Fibroblast of lung (primary cell): ENCODE results near the gene C1orf115. TPM values are rescaled to one million over a fixed set of nuclear protein-coding genes. Genes with fewer than 3 reads are reported as not detected.

Source experiments
- DNase-seq, 2 donors: peaks; one replicate each; pipeline versions ENCODE4 v3.0.0 to v3.0.0-alpha.2; 2010; ENCODE audit warnings: low read depth in 2 of 2
- H2AFZ ChIP-seq: 2 replicates; pipeline ENCODE4 v1.5.1; 2012; ENCODE audit warnings: low read length, control low read depth, inconsistent platforms
- H3K27ac ChIP-seq: 2 replicates; pipeline ENCODE4 v1.5.1; 2011; ENCODE audit warnings: low read length, control low read depth; ENCODE audit not compliant: insufficient read depth
- H3K27me3 ChIP-seq: 2 replicates; pipeline ENCODE4 v1.5.1; 2011; ENCODE audit warnings: mild to moderate bottlenecking, low read length; ENCODE audit not compliant: control insufficient read depth, insufficient read depth
- H3K36me3 ChIP-seq: 2 replicates; pipeline ENCODE4 v1.5.1; 2011; ENCODE audit warnings: low read length; ENCODE audit not compliant: control insufficient read depth, insufficient read depth
- H3K4me1 ChIP-seq: 2 replicates; pipeline ENCODE4 v1.5.1; 2011; ENCODE audit warnings: low read length; ENCODE audit not compliant: control insufficient read depth, insufficient read depth; ENCODE audit errors: extremely low read depth
- H3K4me2 ChIP-seq: 2 replicates; pipeline ENCODE4 v1.5.1; 2011; ENCODE audit warnings: low read length, control low read depth; ENCODE audit not compliant: insufficient read depth; ENCODE audit errors: extremely low read depth
- H3K4me3 ChIP-seq, 4 experiments: fragments of 200-600 bp in 1 of 4; sonication (generic) in 1 of 4; replicated peaks in 1 of 4; 2 replicates each; pipeline ENCODE4 v1.5.1; 2011 to 2016; ENCODE audit warnings: low read length in 4 of 4, low read depth in 3 of 4, mild to moderate bottlenecking in 3 of 4, control low read depth in 2 of 4, inconsistent platforms in 1 of 4, mixed read lengths in 1 of 4; ENCODE audit not compliant: insufficient read depth in 1 of 4; ENCODE audit errors: control extremely low read depth in 1 of 4
- H3K79me2 ChIP-seq: 2 replicates; pipeline ENCODE4 v1.5.1; 2012; ENCODE audit warnings: mild to moderate bottlenecking, low read length, inconsistent platforms; ENCODE audit not compliant: control insufficient read depth, insufficient read depth
- H3K9ac ChIP-seq: 2 replicates; pipeline ENCODE4 v1.5.1; 2011; ENCODE audit warnings: mild to moderate bottlenecking, low read length, control low read depth; ENCODE audit not compliant: insufficient read depth
- H3K9me3 ChIP-seq: 2 replicates; pipeline ENCODE4 v1.5.1; 2012; ENCODE audit warnings: low read depth, low read length; ENCODE audit not compliant: control insufficient read depth, insufficient read depth
- H4K20me1 ChIP-seq: 2 replicates; pipeline ENCODE4 v1.5.1; 2011; ENCODE audit warnings: low read length; ENCODE audit not compliant: control insufficient read depth, insufficient read depth; ENCODE audit errors: extremely low read depth
- EZH2 ChIP-seq: IDR thresholded peaks from 2 replicates; pipeline ENCODE4 v1.5.1; 2012; ENCODE audit warnings: low read length, control low read depth, mild to moderate bottlenecking; ENCODE audit errors: missing control alignments
- polyA plus RNA-seq, 2 donors: library from polyadenylated mRNA; depleted of rRNA in 1 of 2; stranded (reverse) in 1 of 2; unstranded in 1 of 2; fragments of >200 nt; gene quantifications; 2 replicates each; pipeline ENCODE4 v1.2.1, GENCODE V29; 2011 to 2012; ENCODE audit warnings: missing spikeins in 1 of 2
- total RNA-seq: library from RNA; depleted of rRNA; stranded (reverse); fragments of >200 nt; gene quantifications from 2 replicates; pipeline ENCODE4 v1.2.1, GENCODE V29; 2014
- TF ChIP-seq, protein P1 (sequence below), 2 donors: IDR thresholded peaks in 1 of 2; conservative IDR thresholded peaks in 1 of 2; 1 replicate in 1 of 2; 2 replicates in 1 of 2; pipeline ENCODE4 v1.5.1; 2011 to 2012; ENCODE audit warnings: low read length in 2 of 2, control low read depth in 1 of 2, inconsistent platforms in 1 of 2, low read depth in 1 of 2, mild to moderate bottlenecking in 1 of 2

The C1orf115 gene
- total and polyA plus RNA-seq, 2 donors (not counting 1 experiment from before 2014, with no cell fraction given), result 2.2 to 3.3 TPM

DNA sequence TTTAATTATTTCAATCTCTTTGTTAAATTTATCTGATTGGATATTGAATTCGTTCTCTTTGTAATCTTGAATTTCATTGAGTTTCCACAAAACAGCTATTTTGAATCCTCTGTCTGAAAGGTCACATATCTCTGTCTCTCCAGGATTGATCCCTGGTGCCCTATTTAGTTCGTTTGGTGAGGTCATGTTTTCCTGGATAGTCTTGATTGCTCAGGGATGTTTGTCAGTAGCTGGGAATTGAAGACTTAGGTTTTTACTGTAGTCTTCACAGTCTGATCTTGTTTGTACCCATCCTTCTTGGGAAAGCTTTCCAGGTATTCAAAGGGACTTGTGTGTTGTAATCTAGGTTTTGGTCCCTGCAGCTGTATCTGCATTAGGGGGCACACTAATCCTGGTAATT, 51.2 kb downstream of the C1orf115 start:
- TF ChIP-seq EZH2, result no peak
- TF ChIP-seq, protein P1, sequence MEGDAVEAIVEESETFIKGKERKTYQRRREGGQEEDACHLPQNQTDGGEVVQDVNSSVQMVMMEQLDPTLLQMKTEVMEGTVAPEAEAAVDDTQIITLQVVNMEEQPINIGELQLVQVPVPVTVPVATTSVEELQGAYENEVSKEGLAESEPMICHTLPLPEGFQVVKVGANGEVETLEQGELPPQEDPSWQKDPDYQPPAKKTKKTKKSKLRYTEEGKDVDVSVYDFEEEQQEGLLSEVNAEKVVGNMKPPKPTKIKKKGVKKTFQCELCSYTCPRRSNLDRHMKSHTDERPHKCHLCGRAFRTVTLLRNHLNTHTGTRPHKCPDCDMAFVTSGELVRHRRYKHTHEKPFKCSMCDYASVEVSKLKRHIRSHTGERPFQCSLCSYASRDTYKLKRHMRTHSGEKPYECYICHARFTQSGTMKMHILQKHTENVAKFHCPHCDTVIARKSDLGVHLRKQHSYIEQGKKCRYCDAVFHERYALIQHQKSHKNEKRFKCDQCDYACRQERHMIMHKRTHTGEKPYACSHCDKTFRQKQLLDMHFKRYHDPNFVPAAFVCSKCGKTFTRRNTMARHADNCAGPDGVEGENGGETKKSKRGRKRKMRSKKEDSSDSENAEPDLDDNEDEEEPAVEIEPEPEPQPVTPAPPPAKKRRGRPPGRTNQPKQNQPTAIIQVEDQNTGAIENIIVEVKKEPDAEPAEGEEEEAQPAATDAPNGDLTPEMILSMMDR (conservative IDR thresholded peaks at IDR 0.05 in 1 of 2, IDR thresholded peaks at IDR 0.05 in 1 of 2; ENCODE audit: low read depth in 1 of 2, low read length in 2 of 2), result no peak
- no peak overlapping the region for H3K4me2 ChIP-seq

DNA sequence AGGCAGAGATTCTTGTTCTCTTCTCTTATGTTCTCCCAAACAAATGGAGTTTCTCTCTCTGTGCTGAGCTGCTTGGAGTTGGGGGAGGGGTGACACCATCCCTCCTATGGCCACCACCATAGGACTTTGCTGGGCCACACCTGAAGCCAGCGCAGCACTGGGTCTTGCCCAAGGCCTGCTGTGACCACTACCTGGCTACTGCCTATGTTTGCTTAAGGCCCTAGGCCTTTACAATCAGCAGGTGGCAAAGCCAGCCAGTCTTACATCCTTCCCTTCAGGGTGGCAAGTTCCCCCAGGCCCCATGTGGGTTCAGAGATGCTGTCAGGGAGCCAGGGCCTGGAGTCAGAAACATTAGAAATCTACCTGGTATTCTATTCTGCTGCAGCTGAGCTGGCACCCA, 51.7 kb downstream of the C1orf115 start:
- Histone ChIP-seq H3K4me1 (no peaks in the 10 kb centered on the region), H3K9me3 (no peaks in the 10 kb centered on the region), H3K4me2 (no peak overlapping the region), H3K4me3 (no peak overlapping the region), H3K79me2 (no peaks in the 10 kb centered on the region), H3K36me3 (no peaks in the 10 kb centered on the region), H4K20me1 (no peaks in the 10 kb centered on the region), H3K27ac (no peak overlapping the region), H2AFZ (no peak overlapping the region), H3K27me3 (no peaks in the 10 kb centered on the region), H3K9ac (no peak overlapping the region)
- DNase-seq, result no peak
- no peak for TF ChIP-seq EZH2
- TF ChIP-seq, protein P1 (conservative IDR thresholded peaks at IDR 0.05 in 1 of 2, IDR thresholded peaks at IDR 0.05 in 1 of 2; ENCODE audit: low read depth in 1 of 2, low read length in 2 of 2), result no peak

More for the DNA sequence above, 51.2 kb downstream of the C1orf115 start:
- Histone ChIP-seq H2AFZ (no peak overlapping the region), H3K27ac (no peak overlapping the region), H3K36me3 (no peaks in the 10 kb centered on the region), H3K9ac (no peak overlapping the region), H3K9me3 (no peaks in the 10 kb centered on the region), H4K20me1 (no peaks in the 10 kb centered on the region), H3K4me1 (no peaks in the 10 kb centered on the region), H3K4me3 (no peak overlapping the region), H3K79me2 (no peaks in the 10 kb centered on the region), H3K27me3 (no peaks in the 10 kb centered on the region)
- no peak for DNase-seq

DNA sequence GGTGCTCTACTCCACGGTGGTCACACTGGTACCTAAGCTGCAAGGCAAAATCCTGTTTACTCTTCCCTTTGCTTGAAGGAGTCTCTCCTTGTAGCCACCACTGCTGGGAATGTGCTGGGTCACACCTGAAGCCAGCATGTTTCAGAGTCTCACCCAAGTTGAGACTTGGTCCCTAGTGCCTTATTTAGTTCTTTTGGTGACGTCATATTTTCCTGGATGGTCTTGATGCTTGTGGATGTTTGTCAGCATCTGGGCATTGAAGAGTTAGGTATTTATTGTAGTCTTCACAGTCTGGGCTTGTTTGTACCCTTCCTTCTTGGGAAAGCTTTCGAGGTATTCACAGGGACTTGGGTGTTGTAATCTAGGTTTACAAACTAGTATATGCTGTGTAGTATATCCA, 52.4 kb downstream of the C1orf115 start:
- H4K20me1 ChIP-seq, result no peaks in the 10 kb centered on the region
- no peak overlapping the region for H3K27ac ChIP-seq
- H2AFZ ChIP-seq, result no peak overlapping the region
- H3K79me2 ChIP-seq, result no peaks in the 10 kb centered on the region
- no peaks in the 10 kb centered on the region for H3K36me3 ChIP-seq
- H3K4me3 ChIP-seq, result no peak overlapping the region
- no peak overlapping the region for H3K9ac ChIP-seq
- no peak overlapping the region for H3K4me2 ChIP-seq
- TF ChIP-seq, protein P1 (conservative IDR thresholded peaks at IDR 0.05 in 1 of 2, IDR thresholded peaks at IDR 0.05 in 1 of 2; ENCODE audit: low read depth in 1 of 2, low read length in 2 of 2), result no peak
- no peak for TF ChIP-seq EZH2
- no peaks in the 10 kb centered on the region for H3K27me3 ChIP-seq
- DNase-seq, result no peak
- no peaks in the 10 kb centered on the region for H3K9me3 ChIP-seq
- no peaks in the 10 kb centered on the region for H3K4me1 ChIP-seq
